ENCODE results near the gene RASL10A.

The RASL10A gene

GRCh38 chr22:29329581-29329980 lies 14.1 kb upstream of the RASL10A start:
- no peak overlapping the region for H3K4me3 ChIP-seq (ENCODE audit: control insufficient read depth, low read depth, low read length)
- no peak for TF ChIP-seq CTCF (conservative IDR thresholded peaks at IDR 0.05; ENCODE audit: control insufficient read depth, insufficient read depth, low read depth, low read length)
- no peak for DNase-seq (ENCODE audit: low read depth)

- no peak for DNase-seq (ENCODE audit: low read depth)
- H3K4me3 ChIP-seq (ENCODE audit: control insufficient read depth, low read depth, low read length), result no peak overlapping the region
- no peak for TF ChIP-seq CTCF (conservative IDR thresholded peaks at IDR 0.05; ENCODE audit: control insufficient read depth, insufficient read depth, low read depth, low read length)
Measured at GRCh38 chr22:29328566-29329500, 13.3 kb upstream of the RASL10A start.

- DNase-seq (ENCODE audit: low read depth), result no peak
- no peak for TF ChIP-seq CTCF (conservative IDR thresholded peaks at IDR 0.05; ENCODE audit: control insufficient read depth, insufficient read depth, low read depth, low read length)
- no peak overlapping the region for H3K4me3 ChIP-seq (ENCODE audit: control insufficient read depth, low read depth, low read length)
Measured at GRCh38 chr22:29328055-29328454, 12.6 kb upstream of the RASL10A start.

GRCh38 chr22:29327089-29327764 lies 11.7 kb upstream of the RASL10A start:
- no peak for DNase-seq (ENCODE audit: low read depth)
- no peak for TF ChIP-seq CTCF (conservative IDR thresholded peaks at IDR 0.05; ENCODE audit: control insufficient read depth, insufficient read depth, low read depth, low read length)
- H3K4me3 ChIP-seq (ENCODE audit: control insufficient read depth, low read depth, low read length), result no peak overlapping the region

- no peak for TF ChIP-seq CTCF (conservative IDR thresholded peaks at IDR 0.05; ENCODE audit: control insufficient read depth, insufficient read depth, low read depth, low read length)
- no peak overlapping the region for H3K4me3 ChIP-seq (ENCODE audit: control insufficient read depth, low read depth, low read length)
- no peak for DNase-seq (ENCODE audit: low read depth)
Measured at GRCh38 chr22:29326481-29326880, 11.0 kb upstream of the RASL10A start.

- DNase-seq (ENCODE audit: low read depth), result no peak
- no peak for TF ChIP-seq CTCF (conservative IDR thresholded peaks at IDR 0.05; ENCODE audit: control insufficient read depth, insufficient read depth, low read depth, low read length)
- H3K4me3 ChIP-seq (ENCODE audit: control insufficient read depth, low read depth, low read length), result no peak overlapping the region
Measured at GRCh38 chr22:29325785-29326315, 10.4 kb upstream of the RASL10A start.
